ENCODE data around the gene MLLT1. TPM values are rescaled to one million over a fixed set of nuclear protein-coding genes. Genes with fewer than 3 reads are reported as not detected.

Gene MLLT1
- total RNA-seq, 1 donor from 2014 or later = 5.6 TPM

DNA sequence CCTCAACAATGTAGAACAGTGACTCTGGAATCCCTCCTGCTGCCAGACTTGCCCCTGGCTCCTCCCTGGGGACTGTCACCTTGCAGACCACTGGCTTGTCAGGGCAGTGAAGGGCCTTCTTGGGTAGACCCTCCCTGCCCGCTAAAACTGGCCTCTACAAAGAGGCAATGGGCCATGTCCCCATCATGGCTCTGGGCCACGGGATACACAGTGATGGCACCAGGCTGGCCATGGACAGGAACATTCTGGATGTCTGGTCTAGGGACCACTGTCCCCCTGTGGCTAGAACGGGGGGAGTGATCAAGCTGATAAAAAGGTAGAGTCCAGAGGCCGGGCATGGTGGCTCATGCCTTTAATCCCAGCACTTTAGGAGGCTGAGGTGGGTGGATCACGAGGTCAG, 83.4 kb downstream of the MLLT1 start:
- Histone ChIP-seq H3K27me3 (no peaks in the 10 kb centered on the region), H2AFZ (replicated peaks) (no peak overlapping the region), H3K27ac (no peak overlapping the region), H3K4me1 (no peaks in the 10 kb centered on the region), H3K9me3 (ENCODE audit: low read depth) (peaks cover 26% of the 10 kb centered on the region), H3K4me3 (no peak overlapping the region), H3K79me2 (ENCODE audit: low read depth) (peaks cover 10% of the 10 kb centered on the region), H3K36me3 (no peaks in the 10 kb centered on the region), H3K4me2 (no peak overlapping the region), H3F3A (ENCODE audit: low read depth) (peaks cover 6% of the 10 kb centered on the region), H3K9ac (no peak overlapping the region), H4K20me1 (ENCODE audit: low read depth) (no peaks in the 10 kb centered on the region)
- Mint-ChIP-seq H3K27me3 (ENCODE audit: insufficient read depth, low read depth) (peaks cover 8% of the 10 kb centered on the region), H3K27ac (no peak overlapping the region), H3K4me3 (no peak overlapping the region), H3K9me3 (peaks cover 48% of the 10 kb centered on the region), H3K36me3 (peaks cover 46% of the 10 kb centered on the region), H3K4me1 (peaks cover 15% of the 10 kb centered on the region)
- no peak for DNase-seq (ENCODE audit: low spot score)
- TF ChIP-seq CTCF (IDR thresholded peaks at IDR 0.05) (no peak), EZH2phosphoT487 (IDR thresholded peaks at IDR 0.05) (no peak), EZH2 (IDR thresholded peaks at IDR 0.05) (no peak)

DNA sequence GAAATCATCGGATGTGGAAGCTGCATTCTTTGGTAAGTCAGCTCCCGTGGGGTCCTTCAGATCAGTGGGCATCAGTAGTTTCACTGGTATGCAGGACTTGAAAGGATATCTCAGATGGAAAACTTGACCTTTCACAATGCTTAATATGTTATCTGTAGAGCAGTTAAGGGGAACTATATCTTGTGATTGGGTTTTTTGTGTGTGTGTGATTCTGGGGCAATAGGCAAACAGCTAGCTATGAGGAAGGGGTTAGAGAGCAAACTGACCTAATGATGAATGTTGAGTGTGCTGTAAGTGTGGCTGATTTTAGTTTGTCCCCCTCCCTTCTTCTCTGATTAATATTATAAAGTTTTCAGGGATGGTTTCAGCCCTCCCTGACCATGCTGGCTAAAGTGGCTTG, 91.0 kb downstream of the MLLT1 start:
- Mint-ChIP-seq H3K9me3 (peaks cover 81% of the 10 kb centered on the region), H3K27ac (peak overlapping the region; percentile 1), H3K4me1 (no peaks in the 10 kb centered on the region), H3K36me3 (peaks cover 49% of the 10 kb centered on the region), H3K27me3 (ENCODE audit: insufficient read depth, low read depth) (peaks cover 6% of the 10 kb centered on the region), H3K4me3 (no peak overlapping the region)
- Histone ChIP-seq H3K4me1 (no peaks in the 10 kb centered on the region), H3K27me3 (no peaks in the 10 kb centered on the region), H3K36me3 (no peaks in the 10 kb centered on the region), H3K9me3 (ENCODE audit: low read depth) (peaks cover 50% of the 10 kb centered on the region), H3K9ac (no peak overlapping the region), H4K20me1 (ENCODE audit: low read depth) (no peaks in the 10 kb centered on the region), H3K4me2 (no peak overlapping the region), H3K4me3 (no peak overlapping the region), H3K79me2 (ENCODE audit: low read depth) (no peaks in the 10 kb centered on the region), H3F3A (ENCODE audit: low read depth) (no peaks in the 10 kb centered on the region), H2AFZ (replicated peaks) (no peak overlapping the region), H3K27ac (no peak overlapping the region)
- DNase-seq (ENCODE audit: low spot score) = no peak
- TF ChIP-seq EZH2 (IDR thresholded peaks at IDR 0.05) = no peak
- no peak for TF ChIP-seq CTCF (IDR thresholded peaks at IDR 0.05)
- no peak for TF ChIP-seq EZH2phosphoT487 (IDR thresholded peaks at IDR 0.05)

GRCh38 chr19:6187374-6187773, 92.4 kb downstream of the MLLT1 start:
- DNase-seq (ENCODE audit: low spot score) = no peak
- H3K27me3 Mint-ChIP-seq (ENCODE audit: insufficient read depth, low read depth) = peaks cover 8% of the 10 kb centered on the region
- Histone ChIP-seq H3K27me3 (no peaks in the 10 kb centered on the region), H4K20me1 (ENCODE audit: low read depth) (no peaks in the 10 kb centered on the region), H3K9me3 (ENCODE audit: low read depth) (peaks cover 46% of the 10 kb centered on the region), H3F3A (ENCODE audit: low read depth) (no peaks in the 10 kb centered on the region), H2AFZ (replicated peaks) (no peak overlapping the region), H3K4me3 (no peak overlapping the region), H3K27ac (no peak overlapping the region), H3K9ac (no peak overlapping the region), H3K36me3 (no peaks in the 10 kb centered on the region), H3K79me2 (ENCODE audit: low read depth) (no peaks in the 10 kb centered on the region), H3K4me1 (no peaks in the 10 kb centered on the region), H3K4me2 (no peak overlapping the region)
- H3K4me3 Mint-ChIP-seq = no peak overlapping the region
- peaks cover 79% of the 10 kb centered on the region for H3K9me3 Mint-ChIP-seq
- H3K36me3 Mint-ChIP-seq = peaks cover 37% of the 10 kb centered on the region
- H3K4me1 Mint-ChIP-seq = no peaks in the 10 kb centered on the region
- H3K27ac Mint-ChIP-seq = no peak overlapping the region
- TF ChIP-seq EZH2 (IDR thresholded peaks at IDR 0.05) = no peak
- no peak for TF ChIP-seq EZH2phosphoT487 (IDR thresholded peaks at IDR 0.05)
- TF ChIP-seq CTCF (IDR thresholded peaks at IDR 0.05) = no peak
